ENCODE measurements around the gene EPB42.
"Not testable (repeated sequence)": the region's sequence is repeated elsewhere in the genome, so short reads cannot be mapped to it uniquely, and the experiment has no call there.

EPB42 gene

DNA sequence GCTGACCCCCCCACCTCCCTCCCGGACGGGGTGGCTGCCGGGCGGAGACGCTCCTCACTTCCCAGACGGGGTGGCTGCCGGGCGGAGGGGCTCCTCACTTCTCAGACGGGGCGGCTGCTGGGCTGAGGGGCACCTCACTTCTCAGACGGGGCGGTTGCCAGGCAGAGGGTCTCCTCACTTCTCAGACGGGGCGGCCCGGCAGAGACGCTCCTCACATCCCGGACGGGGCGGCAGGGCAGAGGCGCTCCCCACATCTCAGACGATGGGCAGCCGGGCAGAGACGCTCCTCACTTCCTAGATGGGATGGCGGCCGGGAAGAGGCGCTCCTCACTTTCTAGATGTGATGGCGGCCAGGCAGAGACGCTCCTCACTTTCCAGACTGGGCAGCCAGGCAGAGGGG, 53.6 kb downstream of the EPB42 start:
- H3K27me3 Mint-ChIP-seq; DNase-seq; H3K4me3 Mint-ChIP-seq; H3K9me3 Mint-ChIP-seq; H3K4me1 Mint-ChIP-seq (ENCODE audit: low read depth); H3K27ac Mint-ChIP-seq: not testable (repeated sequence)
- peaks cover 58% of the 10 kb centered on the region for H3K36me3 Mint-ChIP-seq (ENCODE audit: low read depth)

DNA sequence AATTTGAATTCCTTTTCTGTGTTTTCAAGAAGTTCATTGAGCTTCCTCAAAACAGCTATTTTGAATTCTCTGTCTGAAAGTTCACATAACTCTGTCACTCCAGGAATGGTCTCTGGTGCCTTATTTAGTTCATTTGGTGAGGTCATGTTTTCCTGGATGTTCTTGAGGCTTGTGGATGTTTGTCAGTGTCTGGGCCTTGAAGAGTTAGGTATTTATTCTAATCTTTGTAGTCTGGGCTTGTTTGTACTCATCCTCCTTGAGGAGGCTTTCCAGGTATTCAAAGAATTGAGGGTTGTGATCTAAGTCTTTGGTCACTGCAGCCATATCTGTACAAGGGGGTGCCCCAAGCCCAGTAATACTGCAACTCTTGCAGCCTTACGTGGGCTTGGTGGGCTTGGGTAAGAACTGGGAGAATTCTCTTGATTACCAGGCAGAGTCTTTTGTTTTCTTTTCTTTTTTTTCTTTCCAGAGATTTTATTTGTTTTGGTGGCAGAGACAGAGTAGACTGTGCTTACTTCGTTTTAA, 55.0 kb downstream of the EPB42 start:
- Mint-ChIP-seq H3K4me1 (ENCODE audit: low read depth) (peaks cover 4% of the 10 kb centered on the region), H3K4me3 (no peak overlapping the region), H3K27ac (peak overlapping the region; percentile 12), H3K27me3 (no peaks in the 10 kb centered on the region), H3K9me3 (peaks cover 4% of the 10 kb centered on the region), H3K36me3 (ENCODE audit: low read depth) (peaks cover 59% of the 10 kb centered on the region)
- DNase-seq, result no peak

DNA sequence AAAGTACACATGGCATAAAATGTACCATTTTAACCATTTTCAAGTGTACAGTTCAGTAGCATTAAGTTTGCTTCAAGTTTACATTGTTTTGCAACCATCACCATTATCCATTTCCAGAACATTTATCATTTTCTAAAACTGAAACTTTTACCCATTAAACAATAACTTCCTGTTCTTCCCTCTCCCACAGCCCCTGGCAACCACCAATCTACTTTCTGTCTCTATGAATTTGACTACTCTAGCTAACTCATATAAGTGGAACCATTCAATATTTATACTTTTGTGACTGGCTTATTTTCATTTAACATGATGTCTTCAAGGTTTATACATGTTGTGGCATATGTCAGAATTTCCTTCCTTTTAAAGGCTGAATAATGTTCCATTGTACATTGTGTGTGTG, 67.5 kb downstream of the EPB42 start:
- Mint-ChIP-seq H3K27me3 (no peaks in the 10 kb centered on the region), H3K9me3 (no peaks in the 10 kb centered on the region), H3K4me3 (no peak overlapping the region), H3K36me3 (ENCODE audit: low read depth) (peaks cover 64% of the 10 kb centered on the region), H3K4me1 (ENCODE audit: low read depth) (peaks cover 12% of the 10 kb centered on the region), H3K27ac (no peak overlapping the region)
- no peak for DNase-seq

DNA sequence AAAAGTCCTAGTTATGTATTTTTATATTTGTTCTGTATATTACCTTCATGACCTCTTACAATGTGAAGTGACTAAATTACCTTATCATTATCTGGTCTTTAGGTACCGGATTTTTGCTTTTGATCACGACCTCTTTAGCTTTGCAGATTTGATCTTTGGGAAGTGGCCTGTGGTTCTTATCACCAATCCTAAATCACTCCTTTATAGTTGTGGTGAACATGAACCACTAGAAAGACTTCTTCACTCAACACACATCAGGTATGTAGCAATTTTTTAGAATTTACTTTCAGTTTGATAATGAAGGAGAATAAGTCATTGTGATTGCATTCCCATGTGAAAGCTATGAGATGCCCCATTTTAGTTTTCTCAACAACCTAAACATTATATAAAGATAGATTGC, 69.1 kb downstream of the EPB42 start:
- no peak overlapping the region for H3K4me3 Mint-ChIP-seq

DNA sequence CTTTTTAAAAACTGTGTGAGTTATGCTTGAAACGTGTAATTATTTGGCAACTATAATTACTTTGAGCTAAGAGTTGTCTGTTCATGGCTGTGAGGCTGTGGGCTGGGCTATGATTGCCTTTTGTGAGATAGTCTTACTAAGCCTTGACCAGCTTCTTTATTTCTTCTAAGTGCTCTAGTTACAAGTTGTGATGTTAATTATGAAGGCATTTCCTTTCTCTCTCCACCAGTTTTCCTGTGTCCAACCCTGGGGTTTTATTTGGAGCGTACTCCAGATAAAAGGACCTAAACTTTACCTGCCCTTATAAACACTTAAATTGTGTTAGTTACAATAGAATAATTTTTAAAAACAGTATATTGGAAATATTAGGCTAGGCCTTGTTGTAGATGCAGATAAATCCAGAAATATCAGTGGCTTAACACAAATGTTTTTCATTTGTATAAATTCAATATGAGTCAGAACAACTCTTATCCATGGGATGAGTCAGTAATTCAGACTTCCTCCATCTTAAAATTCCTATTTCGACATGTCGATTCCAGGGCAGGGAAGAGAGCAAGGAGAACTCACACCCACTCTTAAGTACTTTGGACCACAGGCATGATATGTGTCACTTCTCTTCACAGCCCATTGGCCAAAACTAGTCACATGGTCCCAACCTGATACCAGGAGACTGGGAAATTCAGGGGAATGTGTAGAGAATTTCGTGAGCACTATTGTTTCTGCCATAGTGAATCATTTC, 70.5 kb downstream of the EPB42 start:
- Mint-ChIP-seq H3K27me3 (no peaks in the 10 kb centered on the region), H3K9me3 (no peaks in the 10 kb centered on the region), H3K27ac (no peak overlapping the region), H3K4me1 (ENCODE audit: low read depth) (peaks cover 12% of the 10 kb centered on the region), H3K36me3 (ENCODE audit: low read depth) (peaks cover 64% of the 10 kb centered on the region), H3K4me3 (no peak overlapping the region)
- DNase-seq, result no peak

More for the DNA sequence above, 69.1 kb downstream of the EPB42 start:
- Mint-ChIP-seq H3K27ac (no peak overlapping the region), H3K9me3 (no peaks in the 10 kb centered on the region), H3K4me1 (ENCODE audit: low read depth) (peaks cover 12% of the 10 kb centered on the region), H3K36me3 (ENCODE audit: low read depth) (peaks cover 64% of the 10 kb centered on the region), H3K27me3 (no peaks in the 10 kb centered on the region)
- no peak for DNase-seq
